GM18517 (cell line): Measurements from ENCODE around the gene UNK.
A peak's percentile ranks its signal among the peaks of the same experiment; 100 is the strongest.
"Not testable (repeated sequence)": the region's sequence is repeated elsewhere in the genome, so short reads cannot be mapped to it uniquely, and the experiment has no call there.

Source experiments
- ATAC-seq: cut with Tn5 transposase; IDR thresholded peaks from one replicate; pipeline ENCODE4 v1.9.1; 2021; ENCODE audit warnings: mild to moderate bottlenecking, moderate library complexity; ENCODE audit not compliant: unreplicated experiment

Gene UNK

DNA sequence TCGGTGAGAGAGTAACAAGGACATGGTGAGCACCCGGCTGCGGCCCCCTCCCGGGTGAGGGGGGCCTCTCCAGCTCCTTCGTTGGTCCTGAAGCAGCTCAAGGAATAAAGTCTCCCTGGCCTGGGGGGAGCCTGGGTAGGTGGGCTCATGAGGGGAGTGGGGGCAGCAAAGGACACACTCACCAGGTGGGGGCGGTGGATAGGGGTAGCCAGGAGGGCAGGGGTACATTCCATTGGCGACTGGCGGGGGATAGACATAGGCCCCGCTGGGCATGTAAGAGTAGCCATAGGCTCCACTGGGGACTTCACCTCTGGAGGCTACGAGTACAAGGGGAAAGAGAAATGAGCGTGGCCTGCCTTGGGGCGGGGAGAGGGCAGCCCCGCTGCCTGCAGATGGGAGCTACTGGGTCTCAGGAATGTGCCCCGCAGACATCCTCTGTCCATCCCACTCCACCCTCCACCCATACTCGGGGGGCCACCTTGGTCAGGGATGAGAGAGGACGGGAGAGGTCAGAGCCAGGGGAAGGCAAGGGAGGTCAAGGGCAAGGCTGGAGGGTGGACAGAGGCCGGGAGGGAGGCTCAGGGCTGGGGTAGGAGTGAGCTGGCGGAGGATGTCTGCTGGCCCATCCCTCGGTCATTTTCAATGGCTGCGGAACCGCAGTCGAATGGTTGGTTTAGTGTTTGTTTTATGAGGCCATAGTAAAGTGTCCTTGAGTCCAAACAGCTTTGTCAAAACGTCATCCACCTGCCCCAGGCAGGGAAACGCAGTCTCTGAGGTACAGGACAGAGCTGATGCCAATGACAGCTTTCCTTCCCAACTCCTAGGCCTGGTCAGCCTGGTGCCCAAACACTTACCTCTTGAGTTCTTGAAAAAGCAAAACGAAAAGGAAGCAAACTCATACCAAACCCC lies 63.3 kb downstream of the UNK start:
- no peak for ATAC-seq

DNA sequence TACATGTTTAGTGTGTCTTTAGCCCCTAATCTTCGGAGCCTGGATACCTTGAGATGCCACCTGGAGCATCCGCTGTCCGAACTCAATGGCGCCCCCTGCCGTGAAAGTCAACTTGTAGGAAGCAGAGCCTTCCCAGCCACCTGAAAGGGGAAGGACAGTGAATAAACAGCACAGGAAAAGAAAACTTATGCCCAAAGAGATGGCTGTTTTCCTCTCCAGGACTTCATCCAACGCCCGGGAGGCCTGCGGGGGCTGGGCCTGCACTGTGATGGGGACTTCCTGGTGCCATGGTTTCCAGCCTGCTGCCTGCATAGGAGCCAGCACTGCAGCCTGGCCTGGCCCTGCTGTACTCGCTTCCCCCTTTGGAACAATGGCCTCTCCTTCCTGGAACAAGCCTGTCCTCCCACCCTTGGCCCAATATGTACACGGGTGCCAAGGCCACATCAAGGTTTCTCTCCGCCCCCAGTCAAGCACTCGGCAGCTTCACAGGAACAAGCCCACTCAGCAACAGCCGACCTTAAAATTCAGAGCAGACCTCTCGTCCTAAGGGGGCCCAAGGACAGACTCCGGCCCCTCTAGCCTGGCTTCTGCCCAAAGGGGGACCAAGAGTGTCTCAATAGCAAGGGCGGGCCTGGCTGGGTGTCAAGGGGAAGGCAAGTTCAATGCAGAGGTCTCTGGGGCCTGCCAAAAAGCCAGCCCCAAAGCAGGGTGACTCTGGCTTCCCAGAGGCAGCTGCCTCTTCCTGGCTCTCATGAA lies 64.1 kb downstream of the UNK start:
- no peak for ATAC-seq

DNA sequence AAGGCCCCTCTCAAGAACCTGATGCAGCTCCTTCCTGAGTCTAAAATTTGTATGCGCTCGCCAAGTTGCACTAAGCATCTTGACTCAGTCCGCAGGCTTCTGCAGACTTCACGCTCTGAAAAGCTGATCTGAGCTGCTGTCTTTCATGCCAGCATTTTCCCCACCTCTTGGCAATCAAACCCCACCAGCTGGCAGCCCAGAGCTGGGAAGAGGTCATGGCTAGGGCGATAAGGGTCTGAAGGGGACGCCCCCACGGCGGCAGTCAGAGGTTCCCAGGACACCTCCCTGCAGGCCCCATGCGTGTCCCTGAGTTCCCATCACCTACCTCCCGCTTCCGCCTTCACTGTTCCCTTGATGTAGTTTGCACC lies 64.7 kb downstream of the UNK start:
- no peak for ATAC-seq

DNA sequence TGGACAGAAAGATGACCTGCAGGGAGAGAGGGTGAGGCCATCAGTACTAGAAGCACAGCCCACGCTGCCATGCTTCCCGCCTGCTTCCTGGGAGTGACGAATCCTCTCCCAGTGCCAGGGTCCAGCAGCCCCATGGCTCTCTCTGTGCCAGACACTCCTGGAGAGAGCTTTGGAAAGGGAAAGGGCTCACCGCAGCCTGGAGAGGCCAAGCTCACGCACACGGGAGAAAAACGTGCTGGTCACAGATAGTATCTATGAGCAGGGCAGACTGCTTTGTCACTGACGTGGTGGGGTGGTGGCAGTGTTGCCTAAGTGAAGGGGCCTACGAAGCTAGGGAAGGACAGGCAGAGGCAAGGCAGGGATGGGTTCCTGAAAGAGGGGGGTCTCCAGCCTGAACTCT lies 65.1 kb downstream of the UNK start:
- no peak for ATAC-seq

DNA sequence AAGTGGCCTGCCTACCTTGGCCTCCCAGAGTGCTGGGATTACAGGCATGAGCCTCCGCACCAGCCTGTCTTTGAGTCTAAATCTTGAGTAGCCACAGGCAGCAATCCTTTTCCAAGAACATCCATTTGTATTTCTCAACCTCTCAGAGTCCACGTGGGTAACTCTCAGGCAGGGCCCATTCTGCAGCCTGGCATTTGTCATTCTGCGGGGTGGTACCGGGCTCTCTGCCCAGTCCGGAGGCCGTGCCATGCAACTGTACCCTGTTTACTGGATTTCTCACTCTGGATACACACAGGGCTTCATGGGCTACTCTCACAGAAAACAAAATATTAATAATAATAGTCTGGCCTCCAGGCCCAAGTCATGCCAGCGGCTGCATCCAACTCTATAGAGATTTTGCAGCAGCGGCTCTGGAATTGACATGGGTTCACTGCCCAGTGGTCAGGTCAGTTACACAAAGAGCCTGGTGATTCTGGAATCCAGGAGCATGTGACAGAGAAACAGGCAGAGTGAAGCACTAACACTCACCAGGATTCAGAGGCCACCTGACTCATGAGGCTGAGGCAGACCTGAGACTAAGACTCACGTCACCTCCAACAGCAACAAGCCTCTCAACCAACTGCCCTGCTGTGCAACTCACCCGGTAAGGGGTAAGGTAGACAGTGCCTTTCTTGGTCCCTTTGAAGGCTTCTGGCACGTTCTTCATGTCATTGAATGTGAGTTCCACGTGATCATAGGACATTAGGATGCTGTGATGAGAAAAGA lies 66.5 kb downstream of the UNK start:
- ATAC-seq, result no peak

DNA sequence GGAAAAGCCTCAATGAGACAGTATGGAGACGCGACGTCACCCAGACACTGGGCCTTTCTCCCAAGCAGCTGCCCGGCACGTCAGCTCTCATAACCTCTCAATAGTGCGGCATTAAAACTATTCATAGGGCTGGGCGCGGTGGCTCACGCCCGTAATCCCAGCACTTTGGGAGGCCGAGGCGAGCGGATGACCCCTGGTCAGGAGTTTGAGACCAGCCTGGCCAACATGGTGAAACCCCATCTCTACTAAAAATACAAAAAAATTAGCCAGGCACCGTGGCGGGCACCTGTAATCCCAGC lies 67.0 kb downstream of the UNK start:
- ATAC-seq, result not testable (repeated sequence)

DNA sequence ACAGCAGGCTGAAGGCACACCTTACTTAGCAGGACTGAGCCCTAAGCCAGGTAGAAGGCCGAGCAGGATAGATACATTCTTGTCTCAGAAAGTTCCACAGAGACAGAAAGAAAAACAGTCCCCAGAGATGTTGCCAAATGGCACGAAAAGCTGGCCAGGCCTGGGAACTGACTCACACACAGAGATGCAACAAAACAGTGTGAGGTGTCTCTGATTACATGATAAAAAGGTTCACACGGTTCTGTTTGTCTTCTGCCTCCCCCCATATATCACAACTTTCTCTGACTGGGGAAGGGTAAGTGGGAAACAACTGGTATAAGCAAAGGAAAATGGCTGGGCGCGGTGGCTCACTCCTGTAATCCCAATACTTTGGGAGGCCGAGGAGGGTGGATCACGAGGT lies 68.8 kb downstream of the UNK start:
- ATAC-seq, result no peak

DNA sequence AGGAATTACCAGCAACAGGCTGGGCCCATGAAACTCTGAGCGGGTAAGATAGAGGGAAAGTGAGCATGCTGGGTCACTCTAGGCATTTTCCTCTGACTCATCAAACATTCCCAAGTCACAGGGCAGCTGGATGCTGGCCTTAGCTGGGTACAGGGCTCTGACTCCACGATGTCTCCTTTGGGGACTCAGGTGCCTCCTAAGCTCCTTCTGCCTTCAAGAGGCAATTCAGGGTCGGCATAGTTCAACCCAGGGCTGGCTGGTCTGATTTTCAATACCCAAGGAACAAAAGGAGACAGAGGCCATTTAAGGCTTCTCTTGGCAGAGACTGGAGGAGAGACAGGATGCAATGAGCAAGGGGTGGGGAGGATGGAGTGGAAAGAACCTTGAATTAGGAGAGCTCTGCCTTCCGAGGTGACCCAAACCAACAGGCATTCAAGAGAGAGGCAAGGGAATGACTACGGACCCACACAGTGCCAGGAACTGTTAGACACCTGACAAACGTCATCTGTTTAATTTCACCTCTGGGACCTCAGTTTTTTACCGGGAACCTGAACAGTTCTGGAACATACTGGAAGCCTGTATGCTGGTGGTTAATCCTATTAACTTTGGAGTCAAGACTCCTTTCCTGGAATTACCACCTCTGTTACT lies 69.6 kb downstream of the UNK start:
- ATAC-seq, result no peak

DNA sequence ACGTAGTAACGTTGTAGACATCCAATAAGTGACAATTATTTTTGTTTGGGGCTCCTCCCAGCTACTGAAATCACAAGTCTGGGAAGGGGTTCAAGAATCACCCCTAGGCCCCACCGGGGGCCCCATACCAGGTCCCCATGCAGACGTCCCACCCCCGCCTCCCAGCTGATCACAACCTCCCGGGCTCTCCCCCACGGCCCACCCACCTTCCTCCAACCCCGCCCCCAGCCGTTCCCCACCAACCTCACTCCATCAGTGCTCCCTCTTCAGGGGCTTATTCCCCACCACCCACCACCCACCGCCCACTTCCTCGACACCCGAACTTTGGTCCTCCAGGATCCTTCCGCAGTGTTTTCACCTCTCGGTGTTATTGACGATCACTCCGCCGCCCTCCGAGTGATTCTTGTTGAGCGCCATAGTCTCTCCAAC lies 70.3 kb downstream of the UNK start:
- ATAC-seq, result no peak

DNA sequence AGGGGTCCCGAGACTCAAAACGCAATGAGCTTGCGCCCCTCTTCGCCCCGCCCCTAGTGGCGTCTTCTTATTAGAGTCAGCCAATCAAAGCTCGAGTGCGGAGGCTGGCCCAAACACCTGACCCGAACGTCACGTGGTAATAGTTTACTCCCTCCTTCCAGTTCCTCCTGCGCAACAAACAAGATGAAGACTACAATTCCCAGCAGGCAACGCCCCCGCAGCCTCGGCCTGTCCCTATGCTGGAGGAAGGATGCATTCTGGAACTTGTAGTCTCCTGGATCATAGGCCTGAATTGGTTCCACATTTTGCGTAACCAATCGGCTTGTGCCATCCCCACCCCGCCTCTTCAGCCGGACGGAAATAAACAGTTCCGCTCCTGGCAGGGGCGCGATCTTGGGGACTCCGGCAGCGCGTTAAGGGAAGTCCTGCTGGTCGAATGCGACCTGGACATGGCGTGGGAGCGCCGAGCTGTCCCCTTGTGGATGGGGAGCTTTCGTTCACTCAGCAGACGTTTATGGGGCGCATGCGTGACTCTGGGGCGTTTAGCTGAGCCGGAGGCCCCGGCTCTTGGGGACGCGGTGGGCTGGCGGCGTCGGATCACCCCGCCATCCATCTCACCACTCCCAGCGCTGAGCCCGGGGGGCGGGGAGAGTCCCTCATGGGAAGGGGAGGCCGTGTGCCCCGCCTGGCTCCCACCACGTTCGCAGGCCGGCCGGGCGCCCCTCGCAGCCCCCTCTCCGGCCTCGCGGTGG lies 70.9 kb downstream of the UNK start, which contains the start of gene WBP2:
Gene WBP2 (minus strand): TSS at position 26 of the 752 bp plus-strand sequence. CDS start 38 bp downstream, outside the sequence.
- ATAC-seq, result peak; percentile 92

DNA sequence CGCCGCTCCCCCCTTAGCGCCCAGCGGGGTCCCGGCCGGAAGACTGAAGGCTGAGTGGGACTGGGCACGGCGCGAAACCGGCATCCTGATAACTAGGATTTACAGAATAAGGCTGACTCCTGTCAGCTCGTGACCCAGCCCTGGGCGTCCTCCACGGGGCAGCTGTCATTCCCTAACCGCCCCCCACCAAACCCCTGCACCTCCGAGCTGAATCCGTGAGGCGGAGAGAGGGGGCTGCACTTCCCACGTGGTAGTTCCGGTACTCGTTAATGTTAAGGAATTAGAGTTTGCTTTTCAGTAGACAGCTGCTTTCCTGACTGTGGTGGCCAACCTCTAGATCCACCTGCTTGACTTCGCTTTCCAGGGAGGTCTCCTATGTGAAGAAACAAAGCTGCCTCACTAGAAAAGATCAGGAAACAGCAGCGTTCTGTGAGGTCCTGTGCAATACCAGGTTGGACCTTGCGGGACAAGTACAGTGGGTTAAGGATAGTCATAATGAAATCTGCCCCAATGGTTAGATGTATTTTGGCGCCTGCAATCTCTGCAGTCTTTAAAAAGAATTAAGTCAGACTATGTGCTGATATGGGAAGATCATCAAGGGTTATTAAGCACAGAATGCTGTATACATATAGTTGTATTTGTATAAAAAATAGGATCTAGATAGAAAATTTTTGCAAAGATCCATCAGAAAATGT lies 71.6 kb downstream of the UNK start:
- peak; percentile 26 for ATAC-seq

DNA sequence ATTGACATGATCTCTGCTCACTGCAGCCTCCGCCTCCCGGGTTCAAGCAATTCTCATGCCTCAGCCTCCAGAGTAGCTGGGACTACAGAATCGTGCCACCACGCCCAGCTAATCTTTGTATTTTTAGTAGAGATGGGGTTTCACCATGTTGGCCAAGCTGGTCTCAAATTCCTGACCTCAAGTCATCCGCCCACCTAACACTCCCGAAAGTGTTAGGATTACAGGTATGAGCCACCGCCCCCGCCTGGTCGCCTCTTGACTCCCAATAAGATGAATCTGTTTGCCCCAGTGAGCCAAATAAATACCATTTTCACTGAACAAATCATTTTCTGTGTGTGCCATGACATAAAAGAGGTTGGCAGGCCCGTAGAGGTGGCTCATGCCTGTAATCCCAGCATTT lies 74.8 kb downstream of the UNK start:
- ATAC-seq, result not testable (repeated sequence)

DNA sequence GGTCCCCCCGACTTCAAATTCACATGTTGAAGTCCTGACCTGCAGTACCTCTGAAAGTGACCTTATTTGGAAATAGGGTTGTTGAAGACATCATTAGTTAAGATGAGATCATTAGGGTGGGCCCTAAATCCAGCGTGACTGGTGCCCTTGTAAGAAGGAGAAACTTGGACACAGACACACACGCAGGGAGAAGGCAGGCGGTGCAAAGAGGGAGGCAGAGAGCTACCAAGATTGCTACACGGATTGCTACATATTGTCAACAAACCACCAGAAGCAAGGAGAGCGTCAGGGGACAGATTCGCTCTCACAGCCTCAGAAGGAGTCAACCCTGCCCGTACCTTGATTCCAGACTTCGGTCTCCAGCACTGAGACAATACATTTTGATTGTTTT lies 77.3 kb downstream of the UNK start:
- ATAC-seq, result no peak

DNA sequence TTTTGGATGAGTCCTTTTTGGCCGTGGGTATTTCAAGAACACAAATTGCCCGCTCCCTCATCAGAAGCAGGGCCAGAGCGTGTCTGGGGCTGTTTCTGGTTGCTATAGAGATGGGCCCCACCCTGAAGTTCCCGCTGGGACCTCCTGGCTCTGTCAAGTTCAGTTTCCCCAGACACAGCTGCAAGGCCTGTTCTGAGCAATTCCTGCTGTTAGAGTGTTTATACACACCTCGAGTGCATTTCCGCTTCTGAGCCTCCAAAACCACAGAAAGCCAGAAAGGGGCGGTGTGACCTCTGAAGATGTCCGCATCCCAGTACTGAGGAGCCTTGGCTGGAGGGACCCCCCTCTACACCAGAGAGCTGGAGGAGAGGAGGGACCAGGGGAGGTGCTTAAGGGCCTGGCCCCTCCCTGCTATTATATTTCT lies 79.9 kb downstream of the UNK start:
- ATAC-seq, result peak; percentile 75

DNA sequence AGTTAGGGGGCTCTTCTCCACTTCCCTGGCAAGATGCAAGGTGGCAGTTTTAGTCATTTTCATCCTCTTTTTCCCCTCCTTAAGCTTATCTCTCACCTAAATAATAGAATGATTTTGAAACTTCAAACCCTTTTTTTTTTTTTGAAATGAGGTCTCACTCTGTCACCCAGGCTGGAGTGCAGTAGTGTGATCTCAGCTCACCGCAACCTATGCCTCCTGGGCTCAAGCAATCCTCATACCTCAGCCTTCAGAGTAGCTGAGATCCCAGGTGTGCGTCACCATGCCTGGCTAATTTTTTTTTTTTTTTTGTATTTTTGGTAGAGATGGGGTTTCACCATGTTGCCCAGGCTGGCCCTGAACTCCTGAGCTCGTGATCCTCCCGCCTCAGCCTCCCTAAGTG lies 80.3 kb downstream of the UNK start:
- not testable (repeated sequence) for ATAC-seq

DNA sequence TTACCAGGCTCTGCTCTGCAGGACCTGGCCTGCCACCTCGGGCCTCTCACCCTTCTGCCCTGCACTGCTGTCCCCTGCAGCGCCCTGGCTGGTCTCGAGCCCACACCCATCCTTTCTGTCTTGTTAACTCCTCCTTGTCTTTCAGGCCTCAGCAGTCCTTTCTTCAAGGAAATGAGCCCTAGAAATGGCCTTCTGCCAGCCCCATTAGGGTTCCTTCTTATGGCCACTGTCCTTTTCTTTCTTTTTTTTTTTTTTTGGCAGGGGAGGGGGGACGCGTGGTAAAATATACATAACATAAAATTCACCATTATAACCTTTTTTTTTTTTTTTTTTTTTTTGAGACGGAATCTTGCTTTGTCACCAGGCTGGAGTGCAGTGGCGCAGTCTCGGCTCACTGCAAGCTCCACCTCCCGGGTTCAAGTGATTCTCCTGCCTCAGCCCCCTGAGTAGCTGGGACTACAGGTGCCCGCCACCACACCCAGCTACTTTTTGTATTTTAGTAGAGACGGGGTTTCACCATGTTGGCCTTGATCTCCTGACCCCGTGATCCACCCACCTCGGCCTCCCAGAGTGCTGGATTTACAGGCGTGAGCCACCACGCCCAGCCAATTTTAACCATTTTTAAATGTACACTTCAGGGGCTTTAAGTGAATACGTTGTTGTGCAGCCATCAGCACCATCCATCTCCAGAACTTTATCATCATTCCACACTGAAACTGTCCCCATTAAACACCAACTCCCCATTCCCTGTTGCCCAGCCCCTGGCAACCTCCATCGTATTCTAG lies 81.0 kb downstream of the UNK start:
- ATAC-seq, result not testable (repeated sequence)

DNA sequence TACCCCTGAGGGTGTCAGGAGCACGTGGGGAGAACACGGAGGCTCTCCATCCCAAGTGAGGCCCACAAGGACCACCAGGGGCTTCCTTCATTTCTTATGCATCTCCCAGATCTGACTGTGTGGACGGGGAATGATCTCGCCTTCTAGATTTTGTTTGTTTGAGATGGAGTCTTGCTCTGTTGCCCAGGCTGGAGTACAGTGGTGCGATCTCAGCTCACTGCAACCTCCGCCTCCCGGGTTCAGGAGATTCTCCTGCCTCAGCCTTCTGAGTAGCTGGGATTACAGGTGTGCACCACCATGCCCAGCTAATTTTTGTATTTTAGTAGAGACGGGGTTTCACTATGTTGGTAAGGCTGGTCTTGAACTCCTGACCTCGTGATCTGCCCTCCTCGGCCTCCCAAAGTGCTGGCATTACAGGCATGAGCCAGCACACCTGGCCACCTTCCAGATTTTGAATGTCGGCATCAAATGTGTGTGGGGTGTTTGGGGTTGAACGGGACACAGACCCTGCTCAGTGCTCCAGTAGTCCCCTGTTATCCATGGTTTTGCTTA lies 84.2 kb downstream of the UNK start:
- ATAC-seq, result not testable (repeated sequence)

DNA sequence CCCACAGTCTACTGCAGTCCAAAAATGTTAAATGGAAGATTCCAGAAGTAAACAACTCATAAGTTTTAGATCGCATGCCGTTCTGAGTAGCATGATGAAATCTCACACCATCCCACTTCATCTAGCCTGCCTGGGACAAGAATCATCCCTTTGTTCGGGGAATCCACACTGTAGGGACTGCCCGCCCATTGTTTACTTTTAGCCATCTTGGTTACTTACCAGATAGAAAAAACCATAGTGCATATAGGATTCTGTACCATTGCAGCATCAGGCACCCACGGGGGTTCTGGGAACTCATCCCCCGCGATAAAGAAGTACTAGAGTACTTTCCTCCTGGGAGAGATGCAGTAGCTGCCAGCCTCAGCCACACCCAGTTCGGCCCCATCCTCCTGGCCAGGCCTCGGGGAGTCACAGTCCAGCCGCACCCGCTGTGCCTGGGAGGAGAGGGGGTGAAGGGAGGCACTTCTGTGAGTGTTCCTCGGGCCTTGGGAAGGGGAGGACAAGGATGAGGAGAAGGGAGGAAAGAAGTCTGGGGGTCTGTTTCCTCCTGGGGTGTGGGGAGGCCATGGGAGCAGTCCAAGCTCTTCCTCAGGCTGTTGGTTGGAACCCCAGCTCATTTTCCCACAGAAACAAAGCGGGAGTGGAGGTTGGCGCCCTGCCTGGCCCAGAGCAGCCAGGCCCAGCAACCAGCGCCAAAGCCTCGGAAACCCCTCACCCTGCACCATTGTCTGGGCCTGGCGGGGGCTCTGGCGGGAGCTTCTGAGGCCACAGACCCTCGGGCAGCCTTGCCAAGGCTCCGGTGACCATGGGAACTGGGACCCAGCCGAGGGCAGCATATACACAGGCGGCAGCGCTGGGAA lies 84.9 kb downstream of the UNK start:
- ATAC-seq, result no peak
